ENCODE measurements around the gene TPD52L1.

TPD52L1 gene

GRCh38 chr6:125136378-125136777 lies 17.2 kb upstream of the TPD52L1 start:
- no peak for TF ChIP-seq CTCF (conservative IDR thresholded peaks at IDR 0.05; ENCODE audit: low read depth)
- ChIA-PET POLR2A (ENCODE audit: low non-redundant PET) (no interaction called here), CTCF (no interaction called here)
- no peak overlapping the region for H3K27ac ChIP-seq
- DNase-seq (ENCODE audit: low spot score): no peak

DNA sequence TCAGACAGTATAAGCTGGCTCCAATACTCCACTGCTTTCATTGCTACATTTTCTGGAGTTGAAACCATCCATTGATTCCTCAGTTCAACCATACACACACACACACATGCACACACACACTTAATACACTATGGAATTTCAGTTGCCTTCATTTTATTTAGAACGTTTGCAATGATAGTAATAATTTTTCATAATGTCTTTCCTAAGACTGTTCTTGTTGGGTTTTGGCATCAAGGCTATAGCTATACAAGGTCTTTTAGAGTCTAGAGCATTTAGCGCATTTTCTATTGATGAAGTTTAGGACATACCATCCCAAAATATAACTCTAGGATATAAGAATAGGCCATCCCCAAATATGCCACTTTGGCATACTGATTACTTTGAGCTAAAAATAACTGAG lies 15.5 kb upstream of the TPD52L1 start:
- ChIA-PET CTCF (interaction anchor here (1.1 kb wide), 1 partner anchor 16 kb away, joined by 3 read pairs; the partner anchor contains the start of gene TPD52L1), POLR2A (ENCODE audit: low non-redundant PET) (no interaction called here)
- no peak for TF ChIP-seq CTCF (conservative IDR thresholded peaks at IDR 0.05; ENCODE audit: low read depth)
- no peak overlapping the region for H3K27ac ChIP-seq
- no peak for DNase-seq (ENCODE audit: low spot score)

- no peak overlapping the region for H3K27ac ChIP-seq
- ChIA-PET CTCF (interaction anchor here (0.6 kb wide), 1 partner anchor 13 kb away, joined by 3 read pairs; the partner anchor contains the start of gene TPD52L1), POLR2A (ENCODE audit: low non-redundant PET) (no interaction called here)
- no peak for TF ChIP-seq CTCF (conservative IDR thresholded peaks at IDR 0.05; ENCODE audit: low read depth)
- no peak for DNase-seq (ENCODE audit: low spot score)
Measured at GRCh38 chr6:125140808-125141207, 12.8 kb upstream of the TPD52L1 start.

DNA sequence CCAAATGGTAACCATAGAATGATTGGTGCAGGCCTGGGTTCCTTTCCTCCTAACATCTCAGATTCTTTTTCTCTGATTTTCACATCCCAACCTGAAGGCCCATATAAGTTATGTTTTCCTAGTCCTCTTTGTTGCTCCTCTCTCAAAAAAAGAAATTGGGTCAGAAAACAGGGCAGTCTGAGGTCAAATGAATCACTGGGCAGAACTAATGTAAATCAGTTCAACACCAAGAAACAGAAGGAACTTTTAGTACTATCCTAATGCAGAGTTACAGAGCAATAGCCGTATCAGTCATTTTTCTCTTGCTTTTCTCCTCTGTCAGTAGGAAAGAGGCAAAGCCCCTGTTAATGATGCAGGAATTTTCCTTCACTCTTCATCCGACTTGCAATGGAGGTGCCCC lies 11.0 kb upstream of the TPD52L1 start:
- no peak for TF ChIP-seq CTCF (conservative IDR thresholded peaks at IDR 0.05; ENCODE audit: low read depth)
- DNase-seq (ENCODE audit: low spot score): no peak
- H3K27ac ChIP-seq: no peak overlapping the region
- ChIA-PET POLR2A (ENCODE audit: low non-redundant PET) (interaction anchor here (0.6 kb wide), 1 partner anchor 50 kb away, joined by 3 read pairs; no protein-coding TSS in a partner anchor), CTCF (no interaction called here)

DNA sequence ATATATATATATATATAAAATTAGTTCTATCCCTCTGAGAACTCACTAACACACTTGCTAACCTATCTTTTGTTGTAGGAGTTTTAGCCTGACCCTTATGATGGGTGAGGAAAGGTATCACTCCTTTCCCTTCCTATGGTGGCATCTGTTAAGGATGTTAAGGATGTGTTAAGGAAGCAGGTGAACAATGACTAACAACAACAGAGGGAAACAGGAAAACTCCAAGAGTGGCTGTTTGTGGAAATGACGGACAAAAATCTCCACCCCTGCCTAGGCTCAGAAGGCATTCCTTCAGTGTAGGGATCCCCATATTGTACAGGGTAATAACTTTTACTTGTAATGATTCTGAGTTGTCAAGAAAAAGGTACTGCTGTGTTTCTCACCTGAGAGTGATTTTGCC lies 8.8 kb upstream of the TPD52L1 start:
- ChIA-PET POLR2A (ENCODE audit: low non-redundant PET) (no interaction called here), CTCF (no interaction called here)
- DNase-seq (ENCODE audit: low spot score): no peak
- H3K27ac ChIP-seq: no peak overlapping the region
- TF ChIP-seq CTCF (conservative IDR thresholded peaks at IDR 0.05; ENCODE audit: low read depth): no peak

- H3K27ac ChIP-seq: no peak overlapping the region
- peak; percentile 63 for DNase-seq (ENCODE audit: low spot score)
- ChIA-PET POLR2A (ENCODE audit: low non-redundant PET) (no interaction called here), CTCF (interaction anchor here (0.8 kb wide), 1 partner anchor 670 kb away, joined by 3 read pairs; no protein-coding TSS in a partner anchor)
- no peak for TF ChIP-seq CTCF (conservative IDR thresholded peaks at IDR 0.05; ENCODE audit: low read depth)
Measured at GRCh38 chr6:125149256-125150144, 4.1 kb upstream of the TPD52L1 start.

All from RWPE1 (cell line).